Fibroblast of skin of left quadriceps (primary cell): ENCODE results near the gene LIAS.
"Not testable (repeated sequence)": the region's sequence is repeated elsewhere in the genome, so short reads cannot be mapped to it uniquely, and the experiment has no call there.

Experiments used
- DNase-seq, 2 experiments: peaks; one replicate each; pipeline ENCODE4 v3.0.0-alpha.2; 2013; ENCODE audit warnings: low read depth in 2 of 2

LIAS gene

DNA sequence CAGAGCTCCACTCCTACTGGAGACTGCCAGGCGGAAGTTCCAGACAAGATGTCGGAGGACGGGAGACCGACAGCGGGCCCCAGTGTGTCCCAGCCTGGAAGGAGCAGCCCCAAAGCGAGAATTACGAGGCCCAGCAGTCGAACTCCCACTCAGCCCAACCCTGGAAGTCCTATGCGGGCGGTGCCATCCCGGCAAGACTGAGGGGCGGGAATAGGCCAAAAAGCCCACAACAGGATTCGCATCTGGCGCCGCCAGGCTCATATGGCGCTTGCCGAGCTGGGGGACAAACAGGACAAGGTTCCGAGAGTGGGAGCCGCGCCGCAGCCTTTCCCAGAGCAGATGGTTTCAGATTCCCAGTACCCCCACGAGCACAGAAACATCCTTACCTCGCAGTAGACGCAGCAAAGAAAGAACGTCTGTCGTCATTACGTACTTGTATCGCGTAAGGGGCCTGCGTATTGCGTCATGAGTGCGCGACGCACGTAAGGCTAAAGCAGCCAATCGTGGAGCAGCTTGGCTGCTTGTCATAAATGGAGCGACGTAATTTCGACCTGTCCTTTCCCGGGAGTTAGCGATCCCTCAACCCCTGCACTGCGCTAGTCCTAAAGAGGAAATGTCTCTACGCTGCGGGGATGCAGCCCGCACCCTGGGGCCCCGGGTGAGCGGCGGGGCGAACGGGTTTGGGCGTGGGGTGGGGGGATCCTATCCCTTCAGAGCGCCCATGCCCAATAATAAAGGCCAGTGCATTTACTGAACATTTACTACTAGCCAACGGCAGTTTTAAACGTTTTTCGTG is at the start of gene LIAS, which contains the start of gene RPL9:
LIAS (plus strand) TSS at position 552 of the 796 bp plus-strand sequence; CDS start at position 614, 62 bp downstream.
RPL9 (minus strand) TSS at position 418 of the 796 bp plus-strand sequence. CDS start 483 bp downstream, outside the sequence.
- DNase-seq = peak; percentile 97 to 98

DNA sequence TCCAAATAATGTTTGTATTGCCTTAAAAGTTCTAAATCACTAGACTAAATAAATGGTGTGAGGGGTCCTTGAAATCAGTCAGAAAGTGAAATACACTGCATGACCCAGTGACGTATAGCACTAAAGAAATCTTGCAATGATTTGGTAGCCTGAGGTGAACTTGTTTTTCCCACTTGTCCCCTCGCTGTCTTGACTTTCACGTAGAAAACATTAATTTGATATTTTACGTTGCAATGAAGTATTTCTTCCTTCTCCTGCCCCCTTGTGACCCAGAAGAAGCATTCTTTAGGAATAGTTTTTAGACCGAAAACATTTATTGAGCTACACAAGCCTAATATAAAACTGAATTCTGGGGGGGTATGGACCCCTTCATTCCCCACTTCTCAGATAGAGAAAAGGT is 48.4 kb upstream of the LIAS start:
- DNase-seq = no peak

DNA sequence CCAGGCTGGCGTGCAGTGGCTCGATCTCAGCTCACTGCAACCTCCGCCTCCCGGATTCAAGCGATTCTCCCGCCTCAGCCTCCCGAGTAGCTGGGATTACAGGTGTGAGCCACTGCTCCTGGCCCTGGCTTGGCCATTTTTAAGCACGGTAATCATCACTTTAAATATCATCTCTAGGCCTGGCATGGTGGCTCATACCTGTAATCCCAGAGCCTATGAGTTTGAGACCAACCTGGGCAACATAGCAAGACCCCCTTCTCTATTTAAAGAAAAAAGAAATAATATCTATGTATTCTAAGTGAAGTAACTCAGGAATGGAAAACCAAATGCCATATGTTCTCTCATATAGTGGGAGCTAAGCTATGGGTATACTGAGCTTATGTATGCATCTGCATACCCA is 47.3 kb upstream of the LIAS start:
- DNase-seq = not testable (repeated sequence)

GRCh38 chr4:39415678-39416283 is 43.1 kb upstream of the LIAS start:
- peak; percentile 5 to 7 for DNase-seq

GRCh38 chr4:39422247-39422646 is 36.6 kb upstream of the LIAS start:
- DNase-seq = no peak

DNA sequence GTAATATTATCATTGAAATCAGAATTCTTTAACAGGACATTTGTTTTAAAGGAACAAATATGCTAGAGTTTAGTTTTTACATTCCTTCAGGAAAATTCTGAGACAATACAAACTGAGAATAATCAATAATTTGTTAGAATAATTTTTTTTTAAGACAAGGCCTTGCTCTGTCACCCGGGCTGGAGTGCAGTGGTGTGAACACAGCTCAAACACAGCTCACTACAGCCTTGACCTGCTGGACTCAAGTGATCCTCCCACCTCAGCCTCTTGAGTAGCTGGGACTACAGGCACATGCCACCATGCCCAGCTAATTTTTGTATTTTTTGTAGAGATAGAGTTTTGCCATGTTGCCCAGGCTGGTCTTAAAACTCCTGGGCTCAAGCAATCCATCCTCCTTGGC is 33.6 kb upstream of the LIAS start:
- DNase-seq = not testable (repeated sequence)

DNA sequence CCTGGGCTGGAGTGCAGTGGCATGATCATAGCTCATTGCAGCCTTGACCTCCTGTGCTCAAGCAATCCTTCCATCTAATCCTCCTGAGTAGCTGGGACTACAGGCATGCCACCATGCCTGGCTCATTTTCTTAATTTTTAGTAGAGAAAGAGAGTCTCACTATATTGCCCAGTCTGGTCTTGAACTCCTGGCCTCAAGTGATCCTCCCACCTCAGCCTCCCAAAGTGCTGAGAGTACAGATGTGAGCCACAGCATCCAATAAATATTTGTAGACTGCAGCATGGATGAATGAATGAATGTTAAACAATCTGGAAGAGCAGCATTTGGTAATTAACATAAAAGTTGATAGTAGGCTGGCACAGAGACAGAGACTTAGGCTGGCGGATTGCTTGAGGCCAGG is 32.1 kb upstream of the LIAS start:
- no peak for DNase-seq

GRCh38 chr4:39427520-39428114 is 31.2 kb upstream of the LIAS start:
- no peak for DNase-seq

GRCh38 chr4:39429476-39430334 is 29.2 kb upstream of the LIAS start:
- no peak for DNase-seq

DNA sequence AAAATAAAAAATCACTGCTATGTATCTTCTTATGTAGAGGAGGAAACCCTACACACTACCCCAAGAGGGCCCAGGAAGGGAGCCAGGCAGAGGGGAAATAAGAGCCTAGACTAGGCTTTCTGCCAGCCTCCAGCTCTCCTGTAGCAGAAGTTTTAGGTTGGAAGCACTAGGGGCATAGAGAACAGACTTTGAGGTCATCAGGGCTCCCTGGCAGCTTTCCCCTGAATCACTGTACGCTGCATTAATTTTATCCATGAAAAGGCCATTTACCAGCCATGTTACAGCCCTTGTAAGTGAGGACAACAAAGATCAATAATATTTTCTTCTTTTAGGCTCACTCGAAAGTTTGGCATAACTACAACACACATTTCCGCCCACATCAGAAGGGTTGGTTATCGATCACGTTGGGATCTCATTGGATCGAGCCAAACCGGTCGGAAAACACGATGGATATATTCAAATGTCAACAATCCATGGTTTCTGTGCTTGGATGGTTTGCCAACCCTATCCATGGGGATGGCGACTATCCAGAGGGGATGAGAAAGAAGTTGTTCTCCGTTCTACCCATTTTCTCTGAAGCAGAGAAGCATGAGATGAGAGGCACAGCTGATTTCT is 24.9 kb upstream of the LIAS start:
- DNase-seq = no peak

- no peak for DNase-seq
Measured at GRCh38 chr4:39435659-39436563, 22.9 kb upstream of the LIAS start.

DNA sequence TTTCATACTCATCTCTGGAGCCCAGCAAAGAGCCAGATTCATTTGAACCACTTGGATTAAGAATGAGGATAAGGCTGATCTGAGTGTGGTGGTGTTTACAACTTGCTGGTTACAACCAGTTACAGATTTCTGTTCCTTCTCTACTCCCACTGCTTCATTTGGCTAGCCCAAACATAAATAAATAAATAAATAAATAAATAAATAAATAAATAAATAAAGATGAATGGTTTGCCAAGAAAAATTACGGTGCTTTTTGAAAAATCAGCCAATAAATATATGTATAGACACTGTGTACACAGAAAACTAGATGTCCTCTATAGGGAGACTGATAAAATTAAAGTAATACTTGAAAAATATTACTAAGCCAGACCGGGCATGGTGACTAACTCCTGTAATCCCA is 17.3 kb upstream of the LIAS start:
- DNase-seq = no peak

- DNase-seq = no peak
Measured at GRCh38 chr4:39442998-39443397, 15.9 kb upstream of the LIAS start.

DNA sequence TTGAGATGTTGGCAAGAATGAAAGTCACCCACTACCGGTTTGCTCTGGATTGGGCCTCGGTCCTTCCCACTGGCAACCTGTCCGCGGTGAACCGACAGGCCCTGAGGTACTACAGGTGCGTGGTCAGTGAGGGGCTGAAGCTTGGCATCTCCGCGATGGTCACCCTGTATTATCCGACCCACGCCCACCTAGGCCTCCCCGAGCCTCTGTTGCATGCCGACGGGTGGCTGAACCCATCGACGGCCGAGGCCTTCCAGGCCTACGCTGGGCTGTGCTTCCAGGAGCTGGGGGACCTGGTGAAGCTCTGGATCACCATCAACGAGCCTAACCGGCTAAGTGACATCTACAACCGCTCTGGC is 12.4 kb upstream of the LIAS start:
- no peak for DNase-seq

DNA sequence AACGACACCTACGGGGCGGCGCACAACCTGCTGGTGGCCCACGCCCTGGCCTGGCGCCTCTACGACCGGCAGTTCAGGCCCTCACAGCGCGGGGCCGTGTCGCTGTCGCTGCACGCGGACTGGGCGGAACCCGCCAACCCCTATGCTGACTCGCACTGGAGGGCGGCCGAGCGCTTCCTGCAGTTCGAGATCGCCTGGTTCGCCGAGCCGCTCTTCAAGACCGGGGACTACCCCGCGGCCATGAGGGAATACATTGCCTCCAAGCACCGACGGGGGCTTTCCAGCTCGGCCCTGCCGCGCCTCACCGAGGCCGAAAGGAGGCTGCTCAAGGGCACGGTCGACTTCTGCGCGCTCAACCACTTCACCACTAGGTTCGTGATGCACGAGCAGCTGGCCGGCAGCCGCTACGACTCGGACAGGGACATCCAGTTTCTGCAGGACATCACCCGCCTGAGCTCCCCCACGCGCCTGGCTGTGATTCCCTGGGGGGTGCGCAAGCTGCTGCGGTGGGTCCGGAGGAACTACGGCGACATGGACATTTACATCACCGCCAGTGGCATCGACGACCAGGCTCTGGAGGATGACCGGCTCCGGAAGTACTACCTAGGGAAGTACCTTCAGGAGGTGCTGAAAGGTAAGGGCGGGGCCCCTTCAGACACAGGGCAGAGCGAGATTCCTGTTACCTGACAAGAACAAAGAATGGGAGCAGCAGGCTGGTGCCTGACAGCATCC is 11.8 kb upstream of the LIAS start:
- peak; percentile 4 to 6 for DNase-seq

DNA sequence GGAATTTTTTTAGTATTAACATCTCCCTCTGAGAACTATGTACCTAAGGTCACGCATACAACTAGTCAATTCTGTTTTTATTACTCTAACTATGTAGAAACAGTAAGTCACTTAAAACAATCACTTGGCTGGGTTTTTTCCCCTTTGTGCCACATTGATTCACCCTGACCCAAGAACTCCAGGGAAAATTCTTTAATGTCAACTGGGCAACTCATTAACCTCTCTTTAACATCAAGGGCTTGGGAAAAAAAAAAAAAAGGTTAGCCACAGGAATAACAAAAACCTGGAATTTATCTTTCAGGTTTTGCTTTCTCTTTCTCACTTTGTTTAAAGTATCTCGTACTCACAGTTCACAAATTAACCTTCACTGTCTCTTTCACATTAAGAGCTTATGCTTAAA is 8.2 kb upstream of the LIAS start:
- no peak for DNase-seq

DNA sequence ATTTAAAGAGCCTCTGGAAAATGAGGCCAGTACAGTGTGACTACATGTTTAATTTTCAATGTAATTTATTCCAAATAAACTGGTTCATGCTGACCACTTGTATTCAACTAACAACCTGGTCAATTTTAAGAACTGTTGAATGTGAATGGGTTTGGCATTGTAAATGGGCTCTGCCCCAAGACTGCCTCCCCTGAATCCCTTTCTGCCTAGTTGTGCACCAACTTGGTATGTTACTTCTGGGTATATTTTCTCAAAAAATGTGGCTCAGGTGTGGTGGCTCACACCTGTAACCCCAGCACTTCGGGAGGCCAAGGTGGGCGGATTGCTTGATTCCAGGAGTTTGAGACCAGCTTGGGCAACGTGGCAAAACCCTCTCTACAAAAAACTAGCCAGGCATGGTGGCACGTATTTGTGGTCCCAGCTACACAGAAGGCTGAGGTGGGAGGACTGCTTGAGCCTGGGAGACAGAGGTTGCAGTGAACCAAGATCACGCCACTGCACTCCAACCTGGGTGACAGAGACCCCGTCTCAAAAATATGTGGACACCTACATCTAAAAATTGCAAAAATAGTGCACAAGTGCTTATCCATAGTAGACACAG is 7.3 kb upstream of the LIAS start:
- DNase-seq = no peak

DNA sequence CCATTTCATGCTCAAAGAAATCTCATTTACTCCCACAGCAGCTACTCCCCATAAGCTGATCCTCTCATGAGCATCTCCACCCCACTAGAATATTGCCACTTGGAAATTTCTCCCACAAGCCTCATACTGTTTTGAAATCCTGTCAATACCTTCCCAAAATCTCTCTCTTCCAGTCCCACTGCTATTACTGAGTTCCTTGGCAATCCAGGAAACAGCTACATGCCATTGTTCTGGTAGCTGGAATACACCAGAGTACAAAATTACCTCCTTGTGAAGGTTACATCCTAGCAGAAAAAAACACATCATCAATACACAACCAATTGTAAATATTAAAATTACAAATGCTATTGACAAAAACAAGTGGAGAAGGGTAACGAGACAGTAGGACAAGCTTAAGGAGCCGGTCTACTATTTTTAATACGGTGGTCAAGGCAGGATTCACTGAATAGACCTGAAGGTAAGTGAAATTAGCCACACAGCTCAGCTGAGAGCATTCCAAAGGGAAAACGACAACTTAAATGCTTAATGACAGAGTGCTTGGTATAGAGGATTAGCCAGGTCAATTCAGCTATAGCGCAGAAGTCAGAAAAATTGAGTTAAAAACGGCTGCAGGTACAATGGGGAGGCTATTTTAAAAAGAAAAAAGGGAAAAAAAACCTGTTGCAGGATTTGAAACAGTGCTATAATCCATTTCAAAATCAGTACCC is 6.5 kb upstream of the LIAS start:
- no peak for DNase-seq
